GM13976 (cell line): ENCODE measurements around the gene MIPOL1.
"Not testable (repeated sequence)": the region's sequence is repeated elsewhere in the genome, so short reads cannot be mapped to it uniquely, and the experiment has no call there.

ENCODE experiments used
- DNase-seq: peaks from one replicate; pipeline ENCODE4 v3.0.0; 2012; ENCODE audit warnings: low spot score
- in situ Hi-C: fragments of 300-500 bp; cut with MboI; formaldehyde crosslinking; loops from one replicate; pipeline ENCODE4 v1.12.0; 2022; ENCODE audit warnings: low sequenced_read_pairs, mixed read lengths, inconsistent platforms; ENCODE audit not compliant: unreplicated experiment
- TF ChIP-seq, protein P1 (sequence below): IDR thresholded peaks from 2 replicates; pipeline ENCODE4 v1.5.1; 2012; ENCODE audit warnings: borderline replicate concordance, mild to moderate bottlenecking; ENCODE audit not compliant: insufficient read depth; ENCODE audit errors: extremely low read depth, missing control alignments, control extremely low read depth

MIPOL1 gene

DNA sequence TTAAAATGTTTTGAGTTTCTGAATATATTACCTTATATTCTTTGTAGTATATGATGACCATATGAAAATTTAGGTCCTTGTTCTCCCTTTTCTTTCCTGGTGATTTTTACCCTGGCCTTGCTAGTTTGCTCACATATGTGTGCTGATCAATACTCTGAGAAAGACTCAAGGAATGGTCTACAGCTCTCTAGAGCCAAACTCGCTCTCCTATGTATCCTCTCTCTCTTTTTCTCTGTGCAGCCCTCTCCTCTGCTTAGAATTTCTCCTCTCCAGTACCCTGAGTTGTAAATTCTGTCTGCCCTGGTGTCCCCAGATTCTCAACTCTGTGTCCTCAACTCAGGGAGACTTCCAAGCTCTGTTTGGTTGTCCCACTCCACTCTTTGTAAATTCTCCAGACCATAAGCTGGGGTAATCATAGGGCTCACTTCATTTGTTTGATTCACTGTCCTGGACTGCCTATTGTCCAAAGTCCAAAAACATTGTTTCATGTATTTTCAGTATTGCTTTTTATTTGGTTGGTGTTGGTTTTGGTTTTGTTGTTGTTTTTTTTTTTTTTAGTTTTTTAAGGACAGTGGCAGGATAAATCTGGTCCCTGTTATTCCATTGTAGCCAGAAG lies 356.3 kb downstream of the MIPOL1 start:
- TF ChIP-seq, protein P1, sequence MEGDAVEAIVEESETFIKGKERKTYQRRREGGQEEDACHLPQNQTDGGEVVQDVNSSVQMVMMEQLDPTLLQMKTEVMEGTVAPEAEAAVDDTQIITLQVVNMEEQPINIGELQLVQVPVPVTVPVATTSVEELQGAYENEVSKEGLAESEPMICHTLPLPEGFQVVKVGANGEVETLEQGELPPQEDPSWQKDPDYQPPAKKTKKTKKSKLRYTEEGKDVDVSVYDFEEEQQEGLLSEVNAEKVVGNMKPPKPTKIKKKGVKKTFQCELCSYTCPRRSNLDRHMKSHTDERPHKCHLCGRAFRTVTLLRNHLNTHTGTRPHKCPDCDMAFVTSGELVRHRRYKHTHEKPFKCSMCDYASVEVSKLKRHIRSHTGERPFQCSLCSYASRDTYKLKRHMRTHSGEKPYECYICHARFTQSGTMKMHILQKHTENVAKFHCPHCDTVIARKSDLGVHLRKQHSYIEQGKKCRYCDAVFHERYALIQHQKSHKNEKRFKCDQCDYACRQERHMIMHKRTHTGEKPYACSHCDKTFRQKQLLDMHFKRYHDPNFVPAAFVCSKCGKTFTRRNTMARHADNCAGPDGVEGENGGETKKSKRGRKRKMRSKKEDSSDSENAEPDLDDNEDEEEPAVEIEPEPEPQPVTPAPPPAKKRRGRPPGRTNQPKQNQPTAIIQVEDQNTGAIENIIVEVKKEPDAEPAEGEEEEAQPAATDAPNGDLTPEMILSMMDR = no peak
- in situ Hi-C loops = no loop called here

DNA sequence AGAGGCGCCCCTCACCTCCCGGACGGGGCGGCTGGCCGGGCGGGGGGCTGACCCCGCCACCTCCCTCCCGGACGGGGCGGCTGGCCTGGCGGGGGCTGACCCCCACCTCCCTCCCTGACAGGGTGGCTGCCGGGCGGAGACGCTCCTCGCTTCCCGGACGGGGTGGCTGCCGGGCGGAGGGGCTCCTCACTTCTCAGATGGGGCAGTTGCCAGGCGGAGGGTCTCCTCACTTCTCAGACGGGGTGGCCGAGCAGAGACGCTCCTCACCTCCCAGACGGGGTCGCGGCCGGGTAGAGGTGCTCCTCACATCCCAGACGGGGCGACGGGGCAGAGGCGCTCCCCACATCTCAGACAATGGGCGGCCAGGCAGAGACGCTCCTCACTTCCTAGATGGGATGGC lies 357.9 kb downstream of the MIPOL1 start:
- DNase-seq, in situ Hi-C loops: not testable (repeated sequence)

More for the DNA sequence above, 356.3 kb downstream of the MIPOL1 start:
- DNase-seq = no peak

DNA sequence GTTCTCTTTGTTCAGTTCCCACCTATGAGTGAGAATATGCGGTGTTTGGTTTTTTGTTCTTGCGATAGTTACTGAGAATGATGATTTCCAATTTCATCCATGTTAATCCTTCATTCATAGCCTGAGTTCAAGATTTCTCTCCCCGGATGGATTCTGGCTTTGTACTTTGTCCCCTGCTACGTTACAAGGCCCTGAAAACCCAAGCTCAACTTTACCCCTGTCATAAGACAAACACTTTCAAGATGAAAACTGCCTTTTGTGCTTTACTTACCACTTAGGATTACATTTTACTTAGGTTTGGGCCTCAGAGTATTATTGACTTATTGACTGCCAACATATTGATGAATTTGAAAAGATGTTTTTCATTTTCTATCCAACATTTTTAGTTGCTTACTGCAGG lies 361.0 kb downstream of the MIPOL1 start:
- in situ Hi-C loops = no loop called here
- TF ChIP-seq, protein P1 = no peak
- no peak for DNase-seq

DNA sequence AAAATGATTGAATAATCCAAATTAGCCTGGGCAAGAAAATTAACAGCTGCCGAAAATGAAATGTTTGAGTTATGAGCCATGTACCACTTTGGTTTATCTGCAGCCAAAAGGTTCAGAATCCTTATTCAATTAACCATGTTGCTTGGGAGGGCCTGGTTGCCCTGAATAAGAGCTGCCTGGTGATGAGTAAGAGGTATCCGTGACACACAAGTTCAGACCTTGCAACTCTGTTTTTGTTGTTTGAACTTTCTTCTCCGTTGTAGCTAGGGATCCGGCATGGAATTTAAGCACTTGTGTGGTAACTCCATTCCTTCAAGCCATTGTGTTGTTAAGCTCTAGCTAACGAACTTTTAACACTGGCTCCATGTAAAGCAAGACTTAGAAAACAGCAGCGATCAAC lies 361.6 kb downstream of the MIPOL1 start:
- in situ Hi-C loops = no loop called here
- TF ChIP-seq, protein P1 = no peak
- no peak for DNase-seq

DNA sequence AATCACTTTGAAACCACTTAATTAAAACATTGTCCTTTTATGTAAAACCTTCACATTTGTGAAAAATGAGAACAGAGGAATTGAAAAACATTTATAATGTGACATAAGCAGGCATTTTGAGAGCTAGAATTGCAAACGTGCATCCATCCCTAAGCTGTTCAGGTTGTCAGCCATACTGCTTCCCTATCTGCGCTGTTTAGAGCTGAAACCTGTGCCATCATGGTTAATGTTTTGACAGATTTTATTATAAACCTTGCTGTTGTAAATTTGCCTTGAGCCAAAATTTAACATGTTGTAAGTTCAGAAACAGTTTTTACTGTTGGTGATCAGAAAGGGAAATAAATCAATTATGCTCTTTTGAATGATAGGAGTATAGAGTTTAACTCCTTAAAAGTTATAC lies 365.5 kb downstream of the MIPOL1 start:
- DNase-seq = no peak
- in situ Hi-C loops = no loop called here
- TF ChIP-seq, protein P1 = no peak

DNA sequence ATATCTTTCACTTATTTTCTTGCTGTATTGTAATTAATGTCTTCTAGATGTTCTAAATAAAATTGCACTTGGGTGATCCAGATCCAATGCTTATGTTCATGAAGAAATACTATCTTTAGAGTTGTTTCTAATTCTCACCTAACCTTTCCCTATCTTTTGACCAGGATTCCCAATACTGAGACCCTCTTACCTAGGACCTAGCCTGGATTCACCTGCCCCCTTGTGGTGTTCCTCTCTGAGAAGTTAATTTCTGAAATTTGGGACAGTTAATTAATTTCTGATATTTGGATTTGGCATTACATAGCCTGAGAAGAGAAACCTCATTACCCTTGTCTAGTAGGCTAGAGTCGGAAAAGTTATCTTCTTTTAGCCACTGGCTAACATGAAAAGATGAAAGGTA lies 367.8 kb downstream of the MIPOL1 start:
- no peak for DNase-seq
- in situ Hi-C loops = no loop called here
- TF ChIP-seq, protein P1 = no peak

DNA sequence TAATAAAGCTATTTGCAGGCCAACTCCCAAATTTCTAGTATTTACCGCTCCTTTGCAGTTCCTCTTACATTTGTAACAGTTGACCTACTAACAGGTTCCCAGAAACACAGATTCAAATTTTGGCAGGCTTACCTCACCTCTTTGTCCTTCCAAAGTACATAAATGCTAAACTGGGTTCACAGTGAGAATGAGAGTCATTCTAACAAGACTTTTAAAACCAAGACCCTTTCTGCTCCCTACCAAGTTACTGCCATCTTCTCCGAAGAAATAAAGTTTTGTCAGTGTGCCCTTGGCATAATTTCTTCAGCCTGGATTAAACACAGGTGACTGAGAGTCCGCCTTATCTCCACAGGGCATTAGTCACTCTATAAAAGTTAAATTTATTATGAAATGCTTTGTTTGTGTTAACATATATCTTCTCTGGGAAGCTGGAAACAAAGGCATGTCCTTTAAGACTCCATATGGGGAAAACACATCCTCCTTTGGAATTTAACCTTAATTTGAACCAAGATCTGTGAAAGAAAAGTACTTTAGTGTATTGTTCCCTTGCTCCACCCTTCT lies 369.2 kb downstream of the MIPOL1 start:
- in situ Hi-C loops = no loop called here
- TF ChIP-seq, protein P1 = no peak
- DNase-seq = no peak
